ENCODE measurements around the gene ANO10.
A peak's percentile ranks its signal among the peaks of the same experiment; 100 is the strongest.

ANO10 gene

GRCh38 chr3:43343185-43343584 is 278.6 kb downstream of the ANO10 start:
- DNase-seq = no peak

GRCh38 chr3:43341788-43342187 is 280.0 kb downstream of the ANO10 start:
- no peak for DNase-seq

GRCh38 chr3:43340403-43340802 is 281.4 kb downstream of the ANO10 start:
- DNase-seq = no peak

DNA sequence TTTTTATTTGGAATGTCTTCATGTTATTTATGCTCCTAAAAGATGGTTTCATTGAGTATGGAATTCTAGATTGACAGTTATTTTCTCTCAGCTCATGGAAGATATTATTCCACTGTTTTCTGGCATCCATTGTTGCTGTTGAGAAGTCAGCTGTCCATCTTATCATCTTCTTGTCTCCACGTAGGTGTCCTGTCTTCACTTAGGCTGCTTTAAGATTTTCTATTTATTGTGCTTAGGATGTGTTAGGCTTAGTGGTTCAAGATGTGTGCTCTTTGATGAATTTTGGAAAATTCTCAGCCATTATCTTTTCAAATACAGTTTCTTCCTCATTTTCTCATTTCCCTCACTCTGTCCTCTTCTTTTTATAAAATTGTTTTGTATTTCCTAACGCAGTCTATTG is 283.5 kb downstream of the ANO10 start:
- no peak for DNase-seq

GRCh38 chr3:43335799-43336198 is 286.0 kb downstream of the ANO10 start:
- DNase-seq = no peak

DNA sequence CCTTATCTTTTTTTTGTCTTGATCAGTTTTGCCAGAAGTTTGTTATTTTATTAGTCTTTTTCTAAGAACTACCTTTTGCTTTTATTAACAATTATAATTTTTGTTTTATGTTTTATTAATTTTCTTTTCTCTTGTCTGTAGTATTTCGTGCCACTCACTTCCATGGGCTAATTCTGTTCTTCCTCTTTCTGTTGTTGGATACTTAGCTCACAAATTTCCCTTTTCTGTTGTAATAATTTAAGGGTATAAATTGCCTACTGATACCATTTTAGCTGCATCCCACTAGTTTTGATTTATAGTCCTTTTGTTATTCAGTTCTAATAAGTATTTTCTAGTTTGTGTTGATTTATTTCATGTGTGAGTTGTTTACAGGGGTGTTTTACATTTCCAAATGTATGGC is 286.8 kb downstream of the ANO10 start:
- no peak for DNase-seq

DNA sequence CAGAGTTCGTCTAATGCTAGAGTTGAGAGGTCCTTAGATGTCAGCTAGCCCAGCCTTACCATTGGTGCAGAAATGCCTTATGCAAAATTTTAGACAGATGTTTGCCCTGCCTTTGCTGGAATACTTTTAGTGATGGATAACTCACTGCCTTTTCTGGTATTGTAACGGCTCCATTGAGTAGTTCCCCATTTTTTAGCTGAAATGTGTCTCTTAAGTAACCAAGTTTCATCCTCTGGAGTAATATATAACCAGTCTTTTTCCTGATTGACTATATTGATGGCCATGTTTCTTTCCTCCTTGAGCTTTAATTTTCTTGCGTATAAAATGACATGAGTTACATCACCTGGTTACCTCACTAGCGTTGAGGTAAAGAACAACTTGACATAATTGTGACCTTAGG is 290.4 kb downstream of the ANO10 start:
- no peak for DNase-seq

DNA sequence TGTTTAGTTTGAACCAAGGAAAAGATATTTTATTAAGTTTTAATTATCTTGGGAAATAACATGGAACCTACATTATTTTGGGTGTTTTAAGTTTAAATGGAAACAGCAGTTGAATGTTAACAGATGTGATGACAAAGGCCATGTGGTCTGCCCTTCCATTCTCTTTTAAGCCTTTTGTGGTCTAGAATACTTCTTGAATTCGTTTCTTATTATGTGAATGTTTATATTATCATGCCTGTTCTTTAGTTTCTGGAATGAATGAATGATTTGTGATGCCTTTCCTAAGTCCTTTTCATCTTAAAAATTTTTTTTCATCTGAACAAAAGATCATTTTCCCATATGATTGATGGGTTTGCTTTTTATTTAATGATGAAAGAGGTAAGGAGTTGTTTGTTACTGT is 290.8 kb downstream of the ANO10 start:
- DNase-seq = no peak

- no peak for DNase-seq
Measured at GRCh38 chr3:43328653-43329052, 293.2 kb downstream of the ANO10 start.

GRCh38 chr3:43327582-43327979 is 294.2 kb downstream of the ANO10 start:
- DNase-seq = no peak

DNA sequence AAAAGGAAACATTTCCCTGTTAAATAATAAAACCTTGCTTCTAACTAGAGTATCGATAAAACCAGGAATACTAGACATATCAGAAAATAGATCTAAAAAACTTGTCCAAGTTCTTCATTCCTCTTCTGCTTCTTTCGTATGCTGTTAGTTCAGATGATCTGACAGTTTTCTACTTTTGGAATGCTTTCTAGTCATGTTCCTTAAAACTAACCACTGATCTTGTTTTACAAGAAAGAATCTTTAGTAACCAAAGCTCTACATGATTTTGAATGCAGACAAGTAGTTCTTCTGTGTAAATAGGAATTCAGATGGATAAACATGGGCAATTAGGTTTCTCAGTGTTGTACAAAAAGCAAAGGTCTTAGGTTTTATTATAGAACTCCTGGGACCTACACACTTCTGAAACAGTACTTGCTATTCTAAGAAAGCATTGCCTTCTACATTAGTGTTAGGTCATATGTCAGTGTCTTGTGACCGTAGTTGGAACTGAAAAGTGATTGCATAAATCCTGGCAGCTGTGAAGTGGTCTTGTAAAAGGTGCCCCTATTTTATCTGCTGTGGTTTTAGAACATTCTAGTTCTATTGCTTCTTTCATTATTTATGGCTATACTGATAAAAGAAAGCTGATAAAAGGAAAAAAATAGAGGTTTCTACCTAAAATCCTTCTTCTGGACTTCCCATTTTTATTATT is 294.8 kb downstream of the ANO10 start:
- DNase-seq = no peak

DNA sequence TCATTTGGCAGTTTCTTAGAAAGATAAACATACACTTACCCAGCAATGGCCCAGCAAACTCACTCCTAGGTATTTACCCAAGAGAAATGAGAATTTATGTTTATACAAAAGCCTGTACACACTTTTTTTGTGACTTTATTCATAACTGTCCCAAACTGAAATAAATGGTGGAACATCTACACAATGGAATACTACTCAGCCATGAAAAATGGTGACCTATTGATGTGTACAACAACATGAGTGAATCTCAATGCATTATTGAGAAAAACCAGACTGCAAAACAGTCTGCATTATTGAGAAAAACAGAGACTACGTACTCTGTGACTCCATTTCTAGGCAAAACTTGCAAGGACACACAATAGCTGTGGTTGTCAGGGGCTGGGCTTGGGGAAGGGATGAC is 298.3 kb downstream of the ANO10 start:
- no peak for DNase-seq

DNA sequence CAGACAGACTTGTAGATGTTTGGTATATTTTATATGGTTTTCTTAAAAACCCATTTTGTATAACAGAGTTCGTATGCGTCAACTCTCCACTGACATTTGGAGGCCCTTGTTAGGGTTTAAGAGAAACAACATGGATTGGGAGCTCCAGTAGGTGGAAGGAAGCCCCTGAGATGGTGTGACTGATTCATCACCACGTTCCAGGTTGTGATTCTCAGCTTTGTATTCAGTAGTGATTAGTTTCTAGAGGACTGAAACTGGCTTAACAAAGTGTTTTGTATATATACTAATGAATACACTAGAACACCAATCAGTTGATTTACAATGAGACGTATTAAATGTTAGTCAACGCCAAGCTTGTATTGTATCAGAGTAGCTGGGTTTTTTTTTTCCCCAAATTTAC is 301.5 kb downstream of the ANO10 start:
- DNase-seq = no peak

- DNase-seq = no peak
Measured at GRCh38 chr3:43319794-43320193, 302.0 kb downstream of the ANO10 start.

DNA sequence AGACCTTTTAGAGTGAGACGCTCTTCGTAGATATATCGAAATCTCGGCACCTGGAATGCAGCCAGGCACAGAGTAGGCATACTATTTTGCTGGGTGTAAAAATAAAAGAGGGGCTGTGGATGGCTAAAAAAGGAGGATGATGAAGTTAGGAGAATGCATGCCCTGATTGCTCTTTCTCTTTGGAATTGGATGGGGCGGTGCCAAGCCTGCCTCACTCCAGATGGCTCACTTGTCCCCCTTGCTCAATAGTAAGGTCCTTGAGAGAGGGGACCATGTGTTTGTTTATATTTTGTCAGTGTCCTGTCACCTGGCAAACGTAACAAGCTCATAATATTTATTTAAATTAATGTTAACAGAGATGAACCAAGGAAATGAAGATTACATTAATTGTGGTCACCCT is 302.4 kb downstream of the ANO10 start:
- peak; percentile 13 for DNase-seq

DNA sequence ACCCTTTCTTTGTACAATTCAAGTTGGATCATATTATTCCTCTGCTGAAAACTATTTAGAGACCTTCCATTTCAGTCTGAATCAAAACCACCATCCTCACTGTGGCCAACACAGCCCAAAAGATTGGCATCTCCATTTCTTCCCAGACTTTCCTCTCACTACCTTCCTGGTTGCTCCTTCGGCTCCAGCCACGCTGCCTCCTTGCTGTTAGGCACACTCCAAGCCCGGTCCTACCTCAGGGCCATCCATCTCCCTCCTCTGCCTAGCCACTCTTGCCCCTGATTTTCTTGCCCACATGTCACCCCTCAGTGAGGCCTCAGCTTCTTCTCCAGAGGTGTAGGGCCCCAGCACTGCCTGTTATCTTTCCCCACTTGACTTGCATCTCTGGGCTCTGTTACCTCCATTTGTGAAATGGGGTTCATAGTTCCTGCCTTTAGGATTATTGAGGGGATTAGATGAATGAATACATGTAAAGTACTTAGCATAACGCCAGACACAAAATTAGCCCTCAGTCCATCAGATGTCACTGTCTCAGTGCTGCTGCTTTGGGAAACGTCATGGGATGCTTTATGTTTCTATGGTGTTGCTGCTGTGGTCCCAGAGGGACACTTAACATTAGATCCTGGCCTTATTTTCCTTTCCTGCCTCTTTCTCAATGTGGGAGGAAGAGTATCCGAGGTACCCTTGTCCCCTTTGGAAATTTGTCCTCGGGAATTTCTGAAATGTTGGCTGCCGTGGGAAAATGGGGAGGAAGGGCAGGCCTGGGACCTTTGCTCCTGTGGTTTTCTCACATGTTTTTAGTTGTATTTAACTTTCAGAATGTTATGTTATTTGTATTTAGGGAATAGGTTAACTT is 304.1 kb downstream of the ANO10 start:
- DNase-seq = no peak

DNA sequence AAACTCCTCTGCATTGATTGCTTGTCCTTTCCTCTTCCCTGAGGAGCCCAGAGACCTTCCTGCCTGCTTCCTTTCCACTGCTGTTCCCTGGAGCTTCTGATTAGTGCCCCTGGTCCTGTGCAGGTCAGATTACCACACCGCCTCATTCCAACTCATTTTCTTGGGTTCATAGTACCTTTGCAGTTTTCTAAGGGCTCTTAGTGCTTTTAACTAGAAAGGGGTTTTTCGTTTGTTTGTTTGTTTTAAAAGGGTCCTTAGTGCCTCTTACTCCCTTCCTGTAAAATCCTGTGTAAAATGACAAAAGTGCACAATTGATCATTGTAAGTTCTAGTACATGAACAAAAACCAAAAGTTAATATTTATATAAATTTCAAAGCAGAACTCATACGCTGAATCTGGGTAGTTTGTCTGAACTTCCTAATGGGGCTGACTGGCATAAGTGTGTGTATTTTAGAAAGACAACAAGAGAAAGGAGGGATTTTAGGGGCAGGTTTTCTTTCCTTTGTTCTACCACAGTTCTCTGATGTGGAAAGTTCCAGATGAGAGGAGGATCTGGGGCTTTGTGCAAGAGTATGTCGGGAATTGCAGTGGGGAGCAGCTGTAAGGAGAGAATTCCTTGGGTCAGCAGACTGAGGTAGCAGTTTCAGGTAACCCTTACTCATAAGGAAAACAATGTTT is 304.9 kb downstream of the ANO10 start:
- DNase-seq = no peak
